ENCODE data around the gene ELOVL7. TPM values are rescaled to one million over a fixed set of nuclear protein-coding genes. Genes with fewer than 3 reads are reported as not detected.
A peak's percentile ranks its signal among the peaks of the same experiment; 100 is the strongest.
"Not testable (repeated sequence)": the region's sequence is repeated elsewhere in the genome, so short reads cannot be mapped to it uniquely, and the experiment has no call there.

The ELOVL7 gene
- polyA plus RNA-seq, 3 donors = 0.21 to 0.36 (median 0.33) TPM

DNA sequence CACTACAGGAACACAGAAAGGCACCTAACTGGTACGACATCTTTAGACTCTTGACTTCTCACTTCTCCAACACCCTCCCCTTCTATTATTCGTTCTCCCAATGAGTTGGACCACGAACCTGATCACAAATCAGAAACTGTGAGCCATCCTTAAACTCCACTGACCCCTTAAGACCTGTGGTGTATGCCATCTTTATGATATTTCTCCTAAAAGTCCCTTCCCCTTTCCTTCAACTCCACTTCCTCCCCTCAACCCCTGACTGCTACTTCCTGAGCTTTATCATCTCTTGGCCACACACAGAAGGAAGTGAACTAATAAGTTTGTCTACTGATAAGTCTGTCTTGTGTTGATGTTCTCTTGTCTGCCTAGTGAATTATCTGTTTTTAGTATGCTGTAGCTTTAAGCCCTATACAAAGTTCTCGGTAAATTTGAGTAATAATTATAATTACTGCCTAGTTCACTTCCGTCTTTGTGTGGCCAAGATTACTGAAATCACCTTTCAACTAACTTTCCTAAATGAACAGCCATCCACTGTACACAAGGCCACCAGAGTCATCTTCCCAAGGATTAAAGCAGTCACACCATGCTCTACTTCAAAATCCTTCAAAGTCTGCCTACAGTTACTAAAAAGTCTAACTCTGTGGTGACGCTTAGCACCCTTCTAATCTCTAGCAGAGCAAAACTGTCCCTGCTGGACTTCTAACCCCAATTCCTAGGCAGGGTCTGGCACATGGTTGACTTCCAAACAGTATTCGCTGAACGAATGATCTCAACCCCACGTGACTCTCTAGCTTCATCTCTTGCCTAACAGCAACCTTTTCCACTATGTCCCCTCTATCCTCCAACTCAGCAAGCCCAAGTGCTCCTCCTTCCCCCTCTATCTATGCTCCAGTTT is 23.2 kb downstream of the ELOVL7 start:
- H3K27ac ChIP-seq (ENCODE audit: low read depth in 1 of 2, low read length in 2 of 2) = no peak overlapping the region
- Mint-ChIP-seq H3K4me3 (no peak overlapping the region), H3K4me1 (no peaks in the 10 kb centered on the region), H3K36me3 (no peaks in the 10 kb centered on the region), H3K9me3 (peaks cover 0 to 6% (median 0%) of the 10 kb centered on the region in 7 donors), H3K27me3 (ENCODE audit: low read depth in 3 of 3) (no peaks in the 10 kb centered on the region), H3K27ac (no peak overlapping the region)
- H3K9me3 ChIP-seq (replicated peaks in 1 of 2; ENCODE audit: control insufficient read depth in 1 of 2, insufficient read depth in 1 of 2, low read length in 2 of 2) = no peaks in the 10 kb centered on the region
- no peaks in the 10 kb centered on the region for H4K20me1 ChIP-seq (ENCODE audit: insufficient read depth, low read length)
- intact Hi-C loops (cut with micrococcal nuclease) = no loop called here
- DNase-seq = peak; percentile 15 to 38 (median 16)
- H3K4me1 ChIP-seq (ENCODE audit: control insufficient read depth in 1 of 2, insufficient read depth in 2 of 2, low read length in 2 of 2) = peaks cover 3 to 11% of the 10 kb centered on the region in 2 donors
- H3K36me3 ChIP-seq (replicated peaks in 1 of 2; ENCODE audit: control insufficient read depth in 1 of 2, insufficient read depth in 2 of 2, low read length in 2 of 2) = no peaks in the 10 kb centered on the region
- H3K4me2 ChIP-seq (replicated peaks; ENCODE audit: extremely low read depth, low read length, poor library complexity, severe bottlenecking) = no peak overlapping the region
- 52% methylated on average over 8 of the region's 9 CpGs for WGBS (ENCODE audit: insufficient coverage)
- H3K9ac ChIP-seq (ENCODE audit: insufficient read depth, low read length, poor library complexity, severe bottlenecking) = no peak overlapping the region
- no peaks in the 10 kb centered on the region for H3K79me2 ChIP-seq (ENCODE audit: insufficient read depth, low read length)
- no peak overlapping the region for H2AFZ ChIP-seq (ENCODE audit: insufficient read depth, low read depth, low read length, poor library complexity, severe bottlenecking)
- TF ChIP-seq, protein P1, sequence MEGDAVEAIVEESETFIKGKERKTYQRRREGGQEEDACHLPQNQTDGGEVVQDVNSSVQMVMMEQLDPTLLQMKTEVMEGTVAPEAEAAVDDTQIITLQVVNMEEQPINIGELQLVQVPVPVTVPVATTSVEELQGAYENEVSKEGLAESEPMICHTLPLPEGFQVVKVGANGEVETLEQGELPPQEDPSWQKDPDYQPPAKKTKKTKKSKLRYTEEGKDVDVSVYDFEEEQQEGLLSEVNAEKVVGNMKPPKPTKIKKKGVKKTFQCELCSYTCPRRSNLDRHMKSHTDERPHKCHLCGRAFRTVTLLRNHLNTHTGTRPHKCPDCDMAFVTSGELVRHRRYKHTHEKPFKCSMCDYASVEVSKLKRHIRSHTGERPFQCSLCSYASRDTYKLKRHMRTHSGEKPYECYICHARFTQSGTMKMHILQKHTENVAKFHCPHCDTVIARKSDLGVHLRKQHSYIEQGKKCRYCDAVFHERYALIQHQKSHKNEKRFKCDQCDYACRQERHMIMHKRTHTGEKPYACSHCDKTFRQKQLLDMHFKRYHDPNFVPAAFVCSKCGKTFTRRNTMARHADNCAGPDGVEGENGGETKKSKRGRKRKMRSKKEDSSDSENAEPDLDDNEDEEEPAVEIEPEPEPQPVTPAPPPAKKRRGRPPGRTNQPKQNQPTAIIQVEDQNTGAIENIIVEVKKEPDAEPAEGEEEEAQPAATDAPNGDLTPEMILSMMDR (IDR thresholded peaks at IDR 0.05) = no peak
- no peaks in the 10 kb centered on the region for H3K27me3 ChIP-seq (ENCODE audit: control insufficient read depth in 2 of 2, insufficient read depth in 2 of 2, low read length in 2 of 2)
- no peak overlapping the region for H3K4me3 ChIP-seq (replicated peaks in 1 of 3; ENCODE audit: low read depth in 2 of 3, low read length in 3 of 3)

DNA sequence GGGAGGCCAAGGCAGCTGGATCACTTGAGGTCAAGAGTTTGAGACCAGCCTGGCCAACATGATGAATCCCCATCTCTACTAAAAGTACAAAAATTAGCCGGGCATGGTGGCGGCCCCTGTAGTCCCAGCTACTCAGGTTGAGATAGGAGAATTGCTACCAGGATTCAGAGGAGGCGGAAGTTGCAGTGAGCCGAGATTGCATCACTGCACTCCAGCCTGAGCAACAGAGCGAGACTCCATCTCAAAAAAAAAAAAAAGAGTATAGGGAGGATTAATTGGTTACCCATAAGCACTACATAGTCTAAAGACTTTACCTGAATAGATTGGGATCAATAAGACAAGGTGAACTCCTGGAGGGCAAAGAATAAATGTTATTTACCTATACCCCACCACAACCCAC is 27.9 kb downstream of the ELOVL7 start:
- H3K9ac ChIP-seq (ENCODE audit: insufficient read depth, low read length, poor library complexity, severe bottlenecking); H3K9me3 Mint-ChIP-seq; H3K27ac Mint-ChIP-seq; H3K27ac ChIP-seq (ENCODE audit: low read depth in 1 of 2, low read length in 2 of 2); DNase-seq; H3K36me3 Mint-ChIP-seq; H3K79me2 ChIP-seq (ENCODE audit: insufficient read depth, low read length); H3K27me3 ChIP-seq (ENCODE audit: control insufficient read depth in 2 of 2, insufficient read depth in 2 of 2, low read length in 2 of 2); H3K36me3 ChIP-seq (replicated peaks in 1 of 2; ENCODE audit: control insufficient read depth in 1 of 2, insufficient read depth in 2 of 2, low read length in 2 of 2); H4K20me1 ChIP-seq (ENCODE audit: insufficient read depth, low read length); H3K4me3 ChIP-seq (replicated peaks in 1 of 3; ENCODE audit: low read depth in 2 of 3, low read length in 3 of 3); H3K9me3 ChIP-seq (replicated peaks in 1 of 2; ENCODE audit: control insufficient read depth in 1 of 2, insufficient read depth in 1 of 2, low read length in 2 of 2); H3K4me3 Mint-ChIP-seq; intact Hi-C loops (cut with micrococcal nuclease); H2AFZ ChIP-seq (ENCODE audit: insufficient read depth, low read depth, low read length, poor library complexity, severe bottlenecking); H3K4me2 ChIP-seq (replicated peaks; ENCODE audit: extremely low read depth, low read length, poor library complexity, severe bottlenecking); H3K27me3 Mint-ChIP-seq (ENCODE audit: low read depth in 3 of 3); H3K4me1 ChIP-seq (ENCODE audit: control insufficient read depth in 1 of 2, insufficient read depth in 2 of 2, low read length in 2 of 2); H3K4me1 Mint-ChIP-seq: not testable (repeated sequence)
- no CpG with 5 or more reads among the region's 5 CpGs for WGBS (ENCODE audit: insufficient coverage)
